Activated CD4-positive, alpha-beta T cell treated with anti-CD3 and anti-CD28 coated beads, Interleukin-2, amount 50 U/mL, for 4 hours (primary cell): ENCODE data around the gene DUSP15.
"Not testable (repeated sequence)": the region's sequence is repeated elsewhere in the genome, so short reads cannot be mapped to it uniquely, and the experiment has no call there.

Experiments used
- DNase-seq, 2 experiments: peaks; one replicate each; pipeline ENCODE4 v3.0.0-alpha.2; 2020

DUSP15 gene

DNA sequence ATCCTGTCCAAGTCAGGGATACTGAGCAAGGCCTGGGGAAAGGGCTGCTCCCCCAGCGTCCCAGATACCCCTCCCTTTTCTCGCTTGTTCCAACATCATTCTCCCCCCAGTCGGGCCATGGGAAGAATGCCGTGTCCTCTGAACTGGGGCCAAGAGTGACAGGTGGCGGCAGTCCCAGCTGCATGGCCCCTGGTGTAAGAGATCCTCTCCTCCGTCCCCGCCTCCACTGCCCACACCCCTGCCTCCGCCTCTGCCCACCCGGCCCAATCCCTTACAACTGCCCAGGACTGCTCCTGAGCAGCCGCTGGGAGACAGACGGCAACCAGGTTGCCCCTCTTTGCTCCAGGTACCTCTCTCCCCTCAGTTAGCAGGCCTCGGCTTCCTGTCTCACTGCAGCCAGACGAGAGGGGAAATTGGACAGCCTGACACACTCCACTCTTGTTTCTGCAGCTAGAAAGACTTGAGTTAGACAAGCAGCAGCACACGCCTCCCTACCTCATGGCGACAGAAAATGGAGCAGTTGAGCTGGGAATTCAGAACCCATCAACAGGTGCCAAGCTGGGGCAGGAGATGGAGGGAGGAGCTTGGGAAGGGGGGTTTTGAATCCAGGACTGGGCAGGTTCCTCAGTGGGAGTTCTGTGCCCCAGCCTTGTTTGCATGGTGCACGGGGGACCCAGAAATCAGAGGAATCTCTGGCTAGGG lies 51.1 kb downstream of the DUSP15 start, which contains the start of gene MYLK2:
Gene MYLK2 (plus strand): TSS at position 274 of the 702 bp plus-strand sequence. CDS start 225 bp downstream, at position 499.
- no peak for DNase-seq

DNA sequence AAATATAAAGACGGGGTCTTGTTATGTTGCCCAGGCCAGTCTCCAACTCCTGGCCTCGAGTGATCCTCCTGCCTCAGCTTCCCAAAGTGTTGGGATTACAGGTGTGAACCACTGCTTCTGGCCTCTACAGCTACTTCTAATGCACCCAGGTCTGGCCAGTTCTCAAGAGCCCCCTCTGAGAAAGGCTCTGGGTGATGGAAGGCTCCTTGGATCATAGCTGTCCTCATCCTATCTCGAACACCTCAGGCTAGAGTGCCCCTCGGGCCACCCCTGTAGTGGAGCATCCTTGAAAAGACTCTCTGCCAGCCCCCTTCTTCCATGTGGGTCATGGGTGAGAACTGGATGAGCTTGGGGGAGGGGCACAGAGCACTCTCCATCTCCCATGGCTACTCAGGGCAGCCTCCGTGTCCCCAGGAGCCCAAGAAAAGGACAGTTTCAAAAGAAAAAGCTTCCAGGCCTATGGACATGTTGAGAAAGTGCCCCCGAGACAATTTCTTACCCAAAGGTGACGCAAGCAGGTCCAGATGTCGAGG lies 51.9 kb downstream of the DUSP15 start:
- no peak for DNase-seq

DNA sequence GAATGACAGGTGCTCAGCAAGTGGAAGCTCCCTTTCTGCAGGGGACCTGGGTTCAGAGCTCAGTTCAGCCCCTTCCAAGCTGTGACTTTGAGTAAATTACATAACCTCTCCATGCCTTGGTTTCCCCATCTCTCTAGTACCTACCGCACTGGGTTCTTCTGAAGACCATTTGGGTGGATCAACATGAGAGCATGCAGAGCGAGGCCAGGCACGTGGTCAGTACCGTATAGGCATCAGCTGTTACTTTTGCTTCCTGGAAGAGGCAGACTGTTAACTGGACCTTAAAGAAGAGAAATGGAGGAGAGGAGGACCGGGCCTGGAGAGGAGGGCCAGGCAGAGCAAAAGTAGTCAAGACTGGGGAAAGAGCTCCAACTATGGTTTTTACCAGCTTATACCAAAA lies 52.9 kb downstream of the DUSP15 start:
- DNase-seq: no peak

DNA sequence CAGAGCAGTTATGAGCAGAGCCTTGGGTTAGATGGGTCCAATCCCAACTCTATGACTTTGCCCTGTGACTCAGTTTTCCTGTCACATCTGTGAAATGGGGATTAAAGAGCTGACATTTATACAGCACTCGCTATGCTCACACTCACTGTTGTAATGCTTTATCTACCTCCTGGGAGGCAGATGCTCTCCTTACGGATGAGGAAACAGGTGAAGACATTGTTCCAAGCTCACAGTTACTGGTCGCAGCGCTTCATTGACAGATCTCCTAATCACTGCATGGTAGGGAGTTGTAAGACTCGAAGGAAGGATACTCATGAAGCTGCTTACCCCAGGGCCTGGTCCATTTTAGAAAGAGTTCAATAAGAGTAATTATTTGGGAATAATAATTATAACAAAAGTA lies 54.1 kb downstream of the DUSP15 start:
- DNase-seq: no peak

DNA sequence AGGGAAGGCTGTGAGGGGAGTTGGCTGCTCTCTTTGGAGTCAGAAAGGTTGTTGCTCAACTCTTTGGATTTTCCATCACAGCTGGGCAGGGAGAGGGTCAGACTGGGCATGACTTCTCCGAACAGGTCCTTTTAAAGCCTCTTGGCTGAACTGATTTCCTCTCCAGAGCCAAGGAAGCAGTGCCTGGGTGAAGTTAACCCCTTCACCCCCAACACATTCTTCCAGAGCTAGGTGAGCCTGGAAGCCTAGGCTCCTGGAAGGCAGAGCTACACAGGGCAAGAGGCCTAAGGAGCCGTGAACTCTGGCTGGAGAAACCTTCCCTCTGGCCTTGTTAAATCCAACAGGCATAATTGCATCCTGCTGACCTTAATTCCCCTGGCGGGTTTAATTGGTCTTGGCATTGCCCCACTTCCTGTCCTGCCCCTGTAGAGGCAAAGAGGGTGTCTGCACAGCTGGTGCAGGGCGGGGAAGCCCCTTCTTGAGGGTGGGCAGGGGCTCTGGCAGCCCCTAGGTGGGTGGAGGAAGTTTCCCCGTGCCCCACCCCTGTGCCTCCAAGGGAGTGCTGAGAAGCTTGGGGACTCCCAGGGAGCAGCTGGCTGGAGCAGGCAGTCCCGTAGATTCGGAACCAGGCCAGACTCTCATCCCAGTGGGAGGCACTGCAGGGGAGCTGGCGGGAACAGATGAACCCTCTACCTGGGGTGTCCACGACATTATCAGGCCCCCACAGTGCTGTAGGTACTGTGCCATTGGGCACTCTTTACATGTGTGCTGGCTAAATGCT lies 54.7 kb downstream of the DUSP15 start:
- no peak for DNase-seq

DNA sequence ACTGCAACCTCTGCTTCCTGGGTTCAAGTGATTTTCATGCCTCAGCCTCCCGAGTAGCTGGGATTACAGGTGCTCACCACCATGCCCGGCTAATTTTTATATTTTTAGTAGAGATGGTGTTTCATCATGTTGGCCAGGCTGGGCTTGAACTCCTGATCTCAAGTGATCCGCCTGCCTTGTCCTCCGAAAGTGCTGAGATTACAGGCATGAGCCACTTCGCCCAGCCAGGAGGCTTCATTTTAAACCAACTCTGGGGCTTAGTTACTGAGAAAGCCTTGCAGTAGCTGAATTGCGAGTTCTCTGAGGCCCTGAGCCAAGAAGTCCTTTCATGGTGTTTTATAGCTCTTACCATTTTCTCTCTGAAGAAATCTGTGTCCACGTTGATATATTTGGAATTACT lies 56.2 kb downstream of the DUSP15 start:
- DNase-seq: not testable (repeated sequence)

DNA sequence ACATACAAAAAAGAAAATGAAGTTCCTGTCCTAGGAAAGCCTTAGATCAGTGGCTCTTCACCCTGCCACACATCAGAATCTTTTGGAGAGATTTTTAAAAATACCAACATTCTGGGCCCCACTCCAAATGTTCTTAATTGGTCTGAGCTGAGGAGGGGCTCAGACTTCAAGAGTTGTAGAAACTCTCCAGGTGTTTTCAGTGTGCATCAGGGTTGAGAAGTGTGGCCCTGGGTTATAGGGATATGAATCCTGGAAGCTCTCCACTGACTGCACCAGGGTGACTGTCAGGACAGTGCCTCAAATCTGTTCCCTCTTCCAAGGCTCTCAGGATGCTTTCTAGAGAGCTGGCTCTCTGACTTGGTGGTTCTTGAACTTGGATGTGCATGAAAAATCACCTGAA lies 56.7 kb downstream of the DUSP15 start:
- DNase-seq: no peak

DNA sequence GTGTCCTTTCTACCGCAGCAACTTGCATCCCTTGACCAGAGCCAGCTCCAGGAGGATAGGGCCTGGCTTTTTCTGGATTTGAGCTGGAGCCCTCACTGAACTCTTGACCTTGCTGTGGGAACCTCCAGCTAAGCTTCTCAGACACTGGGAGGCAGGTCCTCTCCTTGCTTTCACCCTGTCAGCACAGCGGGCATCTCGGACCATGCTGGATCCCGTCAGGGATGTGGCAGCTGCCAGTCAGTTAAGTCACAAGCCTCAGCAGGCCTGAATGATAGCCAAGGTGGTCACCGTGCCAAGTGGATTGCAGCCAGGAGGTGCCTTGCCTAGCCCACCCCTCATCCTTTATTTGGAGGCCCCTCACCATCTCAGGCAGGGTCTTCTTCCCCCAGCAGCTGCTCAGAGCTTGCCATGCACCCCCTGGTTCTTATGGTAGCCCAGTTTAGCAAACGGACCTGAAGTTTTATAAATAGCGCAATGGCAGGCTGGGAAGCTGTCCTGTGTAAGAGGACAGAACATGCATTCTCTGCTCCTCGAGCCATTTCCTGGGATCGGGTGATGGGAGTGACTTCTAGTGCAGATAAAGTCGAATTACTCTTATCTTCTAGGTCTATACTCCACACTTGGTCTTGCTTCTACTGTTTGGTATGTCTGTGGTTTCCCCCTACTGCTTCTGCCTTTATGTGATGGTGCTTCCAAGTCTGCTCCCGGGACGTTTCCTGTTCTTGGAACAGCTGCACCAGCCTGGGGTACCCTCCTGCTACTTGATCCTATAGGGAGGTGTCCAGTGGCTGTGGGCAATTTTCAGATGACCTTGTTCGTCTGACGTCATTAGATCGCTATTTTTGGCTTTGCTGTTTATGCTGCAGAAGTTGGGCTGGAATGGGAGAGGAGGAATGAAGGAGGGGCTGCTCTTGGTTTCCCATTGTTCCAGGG lies 58.3 kb downstream of the DUSP15 start:
- DNase-seq: no peak

DNA sequence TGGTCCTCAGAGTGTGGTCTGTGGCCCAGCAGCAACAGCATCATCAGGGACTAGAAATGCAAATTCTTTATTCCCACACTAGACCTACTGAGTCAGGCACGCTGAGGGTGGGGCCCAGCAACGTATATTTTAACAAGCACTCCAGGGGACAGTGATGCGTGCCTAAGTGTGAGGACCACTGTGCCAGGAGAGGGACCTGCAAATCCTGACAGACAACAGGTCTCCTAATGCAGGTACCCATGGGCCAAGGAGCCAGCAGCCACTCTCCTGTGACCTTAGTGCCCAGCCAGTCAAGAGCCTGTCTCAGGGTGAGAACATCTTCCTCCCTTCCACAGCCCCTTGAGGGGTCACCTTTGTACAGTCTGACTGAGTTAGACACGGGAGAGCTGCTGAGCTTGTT lies 59.1 kb downstream of the DUSP15 start:
- DNase-seq: no peak
